ENCODE measurements around the gene PDZRN4. TPM values are rescaled to one million over a fixed set of nuclear protein-coding genes. Genes with fewer than 3 reads are reported as not detected.
"Not testable (repeated sequence)": the region's sequence is repeated elsewhere in the genome, so short reads cannot be mapped to it uniquely, and the experiment has no call there.

The PDZRN4 gene
- total RNA-seq, 2 donors from 2014 or later = 0.52 to 0.99 TPM

- intact Hi-C loops (cut with DNase I) = no loop called here
- Histone ChIP-seq H3K27me3 (no peaks in the 10 kb centered on the region), H3K9me3 (no peaks in the 10 kb centered on the region), H3K27ac (no peak overlapping the region), H3K4me3 (no peak overlapping the region), H3K36me3 (replicated peaks in 1 of 2; ENCODE audit: insufficient read depth in 1 of 2, low read depth in 2 of 2) (no peaks in the 10 kb centered on the region), H3K4me1 (no peaks in the 10 kb centered on the region)
- no peak for ATAC-seq
- TF ChIP-seq POLR2A (IDR thresholded peaks at IDR 0.05) (no peak), CTCF (IDR thresholded peaks at IDR 0.05) (no peak)
- DNase-seq = peak in 1 of 4 donors; percentile 4
- 31 to 44% methylated on average over 3 of the region's 3 CpGs for WGBS, 2 donors
Observed at GRCh38 chr12:41604830-41605229, 416.7 kb downstream of the PDZRN4 start.

DNA sequence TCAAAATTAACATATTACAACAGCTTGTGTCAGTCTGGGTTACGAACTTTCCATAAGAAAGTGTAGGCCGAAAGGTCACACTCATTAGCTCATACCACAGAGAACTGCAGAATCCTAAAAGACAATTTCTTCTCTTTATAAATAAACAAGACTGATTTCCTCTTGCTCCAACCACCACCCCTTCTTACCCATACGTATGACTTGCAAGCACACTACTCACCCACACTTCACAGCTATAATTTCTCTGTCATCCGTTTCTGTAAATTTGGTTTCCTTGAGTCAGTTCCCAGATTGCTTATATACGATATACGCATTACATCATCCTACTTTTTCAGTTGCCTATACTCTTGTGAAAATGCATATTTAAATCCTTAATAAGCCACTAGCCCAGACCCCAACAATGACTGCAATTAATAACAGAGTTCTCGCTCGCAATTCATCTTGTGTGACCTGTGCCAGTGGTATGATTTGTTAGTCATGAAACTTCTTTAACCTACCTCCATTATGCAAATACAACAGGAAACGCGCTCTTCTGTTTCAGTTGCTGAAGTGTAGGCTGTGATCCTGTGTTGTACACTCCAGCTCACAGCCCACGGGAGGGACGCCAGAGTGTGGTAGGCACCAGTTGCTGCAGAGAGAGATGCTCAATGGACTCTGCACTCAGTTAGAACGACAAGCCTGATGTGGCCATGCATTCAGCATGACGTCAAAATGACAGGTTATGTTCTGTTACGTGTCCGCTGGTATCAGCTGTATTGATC, 417.6 kb downstream of the PDZRN4 start:
- no peak for TF ChIP-seq POLR2A (IDR thresholded peaks at IDR 0.05)
- TF ChIP-seq CTCF (IDR thresholded peaks at IDR 0.05) = no peak
- no peaks in the 10 kb centered on the region for H3K27me3 ChIP-seq
- H3K4me1 ChIP-seq = no peaks in the 10 kb centered on the region
- ATAC-seq = no peak
- no peaks in the 10 kb centered on the region for H3K9me3 ChIP-seq
- no peak overlapping the region for H3K27ac ChIP-seq
- H3K36me3 ChIP-seq (replicated peaks in 1 of 2; ENCODE audit: insufficient read depth in 1 of 2, low read depth in 2 of 2) = no peaks in the 10 kb centered on the region
- 57 to 71% methylated on average over 16 of the region's 16 CpGs for WGBS, 2 donors
- no peak overlapping the region for H3K4me3 ChIP-seq
- intact Hi-C loops (cut with DNase I) = no loop called here
- no peak for DNase-seq

GRCh38 chr12:41606468-41607445, 418.6 kb downstream of the PDZRN4 start:
- 50% methylated on average over 8 of the region's 8 CpGs for WGBS, 2 donors
- ATAC-seq (no peak), DNase-seq (no peak)
- H3K4me3 ChIP-seq = no peak overlapping the region
- H3K27me3 ChIP-seq = no peaks in the 10 kb centered on the region
- H3K9me3 ChIP-seq = no peaks in the 10 kb centered on the region
- intact Hi-C loops (cut with DNase I) = no loop called here
- H3K36me3 ChIP-seq (replicated peaks in 1 of 2; ENCODE audit: insufficient read depth in 1 of 2, low read depth in 2 of 2) = no peaks in the 10 kb centered on the region
- no peaks in the 10 kb centered on the region for H3K4me1 ChIP-seq
- no peak overlapping the region for H3K27ac ChIP-seq
- TF ChIP-seq POLR2A (IDR thresholded peaks at IDR 0.05) (no peak), CTCF (IDR thresholded peaks at IDR 0.05) (no peak)

GRCh38 chr12:41612892-41613557, 424.9 kb downstream of the PDZRN4 start:
- DNase-seq (no peak), ATAC-seq (no peak)
- Histone ChIP-seq H3K36me3 (replicated peaks in 1 of 2; ENCODE audit: insufficient read depth in 1 of 2, low read depth in 2 of 2) (no peaks in the 10 kb centered on the region), H3K9me3 (no peaks in the 10 kb centered on the region), H3K27ac (no peak overlapping the region), H3K27me3 (no peaks in the 10 kb centered on the region), H3K4me1 (no peaks in the 10 kb centered on the region), H3K4me3 (no peak overlapping the region)
- 60 to 71% methylated on average over 3 of the region's 3 CpGs for WGBS, 2 donors
- TF ChIP-seq POLR2A (IDR thresholded peaks at IDR 0.05) = no peak
- TF ChIP-seq CTCF (IDR thresholded peaks at IDR 0.05) = no peak
- intact Hi-C loops (cut with DNase I) = no loop called here

- intact Hi-C loops (cut with DNase I) = not testable (repeated sequence)
Observed at GRCh38 chr12:41615174-41615573, 427.1 kb downstream of the PDZRN4 start.

More at GRCh38 chr12:41615174-41615573, 427.1 kb downstream of the PDZRN4 start:
- not testable (repeated sequence) for H3K9me3 ChIP-seq; ATAC-seq; DNase-seq; H3K4me3 ChIP-seq; H3K36me3 ChIP-seq (replicated peaks in 1 of 2; ENCODE audit: insufficient read depth in 1 of 2, low read depth in 2 of 2); H3K4me1 ChIP-seq; H3K27me3 ChIP-seq; H3K27ac ChIP-seq
- 32 to 37% methylated on average over 3 of the region's 3 CpGs for WGBS, 2 donors
